Measurements from ENCODE around the gene SMKR1.

- TF ChIP-seq POLR2A (IDR thresholded peaks at IDR 0.05), result no peak
- no peak for TF ChIP-seq CTCF (IDR thresholded peaks at IDR 0.05)
- TF ChIP-seq POLR2AphosphoS5 (IDR thresholded peaks at IDR 0.05), result no peak
These were observed 30.0 kb downstream of the SMKR1 start for GRCh38 chr7:129532375-129532774.
